H1 (cell line): Measurements from ENCODE around the gene DHX32.

ENCODE experiments used
- EP300 ChIP-seq, 2 experiments: IDR thresholded peaks; 1 replicate in 1 of 2; 2 replicates in 1 of 2; pipeline ENCODE4 v1.6.1; 2011 to 2012; ENCODE audit warnings: low read depth in 2 of 2, low read length in 2 of 2, mild to moderate bottlenecking in 2 of 2, borderline replicate concordance in 1 of 2, inconsistent platforms in 1 of 2, moderate library complexity in 1 of 2
- EZH2 ChIP-seq: fragments of 200-600 bp; sonication (generic); IDR thresholded peaks from 2 replicates; pipeline ENCODE4 v1.7.1; 2012; ENCODE audit warnings: low read depth, mild to moderate bottlenecking, moderate library complexity, low read length, inconsistent platforms; ENCODE audit not compliant: severe bottlenecking
- HDAC6 ChIP-seq: IDR thresholded peaks from one replicate; pipeline ENCODE4 v1.7.1; 2012; ENCODE audit warnings: low read depth, mild to moderate bottlenecking, inconsistent platforms, low read length, moderate library complexity
- POLR2A ChIP-seq, 2 experiments: IDR thresholded peaks; 1 replicate in 1 of 2; 2 replicates in 1 of 2; pipeline ENCODE4 v1.6.1; 2011; ENCODE audit warnings: low read depth in 2 of 2, low read length in 2 of 2, mild to moderate bottlenecking in 2 of 2; ENCODE audit errors: control extremely low read depth in 1 of 2
- POLR2AphosphoS5 ChIP-seq: IDR thresholded peaks from 2 replicates; pipeline ENCODE4 v1.6.1; 2011; ENCODE audit warnings: low read depth, low read length
- SAP30 ChIP-seq: fragments of 300-600 bp; sonication (generic); IDR thresholded peaks from 2 replicates; pipeline ENCODE4 v1.7.1; 2012; ENCODE audit warnings: low read length, moderate library complexity, mild to moderate bottlenecking, inconsistent platforms; ENCODE audit not compliant: insufficient read depth, insufficient replicate concordance
- SIN3A ChIP-seq, 2 experiments: IDR thresholded peaks in 1 of 2; conservative IDR thresholded peaks in 1 of 2; 2 replicates each; pipeline ENCODE4 v1.6.1; 2011 to 2012; ENCODE audit warnings: low read length in 2 of 2, improper control_type of control experiment in 1 of 2, low read depth in 1 of 2, mild to moderate bottlenecking in 1 of 2
- TBP ChIP-seq: IDR thresholded peaks from 2 replicates; pipeline ENCODE4 v1.6.1; 2011; ENCODE audit warnings: low read depth, low read length, improper control_type of control experiment
- TF ChIP-seq, protein P1 (sequence below), 3 experiments: IDR thresholded peaks; 1 replicate in 2 of 3; 2 replicates in 1 of 3; pipeline versions ENCODE4 v1.5.1 to v1.6.1; 2011; ENCODE audit warnings: low read length in 3 of 3, mild to moderate bottlenecking in 3 of 3, inconsistent platforms in 2 of 3, low read depth in 1 of 3, moderate library complexity in 1 of 3; ENCODE audit not compliant: insufficient read depth in 1 of 3; ENCODE audit errors: control extremely low read depth in 1 of 3

DNA sequence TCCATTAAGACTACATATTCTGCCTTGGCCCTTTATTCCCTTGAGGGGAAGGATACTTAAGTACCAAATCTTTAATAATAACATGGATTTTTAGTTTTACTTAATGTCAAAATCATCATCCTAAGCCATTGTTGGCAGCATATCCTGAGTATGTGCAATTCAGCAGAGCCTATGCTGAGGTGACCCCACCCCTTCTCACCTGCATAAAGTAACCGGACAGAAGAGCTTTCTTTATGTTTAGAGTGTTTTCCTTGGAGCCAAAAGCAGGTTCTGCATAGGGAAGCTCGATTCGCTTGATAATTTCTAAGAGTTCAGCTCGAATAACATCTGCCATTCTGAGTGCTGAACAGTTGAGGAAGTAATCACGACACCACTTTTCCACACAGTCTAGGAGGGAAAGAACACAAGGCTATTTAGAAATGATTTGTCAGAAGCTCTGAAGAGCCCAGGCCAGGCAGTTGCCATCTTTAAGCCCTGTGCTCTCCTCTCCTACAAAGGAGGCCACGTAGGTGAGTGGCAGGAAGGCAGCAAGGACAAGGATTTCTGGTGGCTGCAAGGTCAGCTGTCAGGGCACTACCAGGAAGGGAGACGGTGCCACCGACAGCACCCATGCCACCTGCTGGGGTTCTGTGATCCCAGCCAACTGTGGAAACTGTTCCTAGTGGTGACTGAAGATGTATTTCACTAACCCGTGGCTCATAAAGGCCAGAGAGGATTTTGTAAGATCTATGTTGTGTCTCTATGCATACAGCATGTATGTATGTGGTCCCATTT, 42.1 kb downstream of the DHX32 start:
- TF ChIP-seq, protein P1, sequence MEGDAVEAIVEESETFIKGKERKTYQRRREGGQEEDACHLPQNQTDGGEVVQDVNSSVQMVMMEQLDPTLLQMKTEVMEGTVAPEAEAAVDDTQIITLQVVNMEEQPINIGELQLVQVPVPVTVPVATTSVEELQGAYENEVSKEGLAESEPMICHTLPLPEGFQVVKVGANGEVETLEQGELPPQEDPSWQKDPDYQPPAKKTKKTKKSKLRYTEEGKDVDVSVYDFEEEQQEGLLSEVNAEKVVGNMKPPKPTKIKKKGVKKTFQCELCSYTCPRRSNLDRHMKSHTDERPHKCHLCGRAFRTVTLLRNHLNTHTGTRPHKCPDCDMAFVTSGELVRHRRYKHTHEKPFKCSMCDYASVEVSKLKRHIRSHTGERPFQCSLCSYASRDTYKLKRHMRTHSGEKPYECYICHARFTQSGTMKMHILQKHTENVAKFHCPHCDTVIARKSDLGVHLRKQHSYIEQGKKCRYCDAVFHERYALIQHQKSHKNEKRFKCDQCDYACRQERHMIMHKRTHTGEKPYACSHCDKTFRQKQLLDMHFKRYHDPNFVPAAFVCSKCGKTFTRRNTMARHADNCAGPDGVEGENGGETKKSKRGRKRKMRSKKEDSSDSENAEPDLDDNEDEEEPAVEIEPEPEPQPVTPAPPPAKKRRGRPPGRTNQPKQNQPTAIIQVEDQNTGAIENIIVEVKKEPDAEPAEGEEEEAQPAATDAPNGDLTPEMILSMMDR (IDR thresholded peaks at IDR 0.05; ENCODE audit: control extremely low read depth in 1 of 3, insufficient read depth in 1 of 3, low read depth in 1 of 3, low read length in 3 of 3): no peak
- TF ChIP-seq EZH2: no peak
- no peak for TF ChIP-seq TBP
- no peak for TF ChIP-seq POLR2AphosphoS5
- TF ChIP-seq POLR2A (IDR thresholded peaks at IDR 0.05; ENCODE audit: control extremely low read depth in 1 of 2, low read depth in 2 of 2, low read length in 2 of 2): no peak
- no peak for TF ChIP-seq SAP30
- no peak for TF ChIP-seq SIN3A (conservative IDR thresholded peaks at IDR 0.05 in 1 of 2, IDR thresholded peaks at IDR 0.05 in 1 of 2; ENCODE audit: low read depth in 1 of 2, low read length in 2 of 2)
- TF ChIP-seq EP300 (IDR thresholded peaks at IDR 0.05; ENCODE audit: borderline replicate concordance in 1 of 2, low read depth in 2 of 2, low read length in 2 of 2): no peak
- TF ChIP-seq HDAC6: no peak
